Endothelial cell of umbilical vein (primary cell): ENCODE measurements around the gene ARL11. TPM values are rescaled to one million over a fixed set of nuclear protein-coding genes. Genes with fewer than 3 reads are reported as not detected.

Experiments used
- BruUV-seq: library from RNA; stranded (reverse); fragments of 400-500 nt; replicated peaks from 2 replicates; lab custom pipeline; 2021; lab: Mats Ljungman, UMichigan
- CTCF ChIA-PET: fragments of 300-600, 350-600 bp; sonication (Branson Sonifier 250); formaldehyde crosslinking; loops from one replicate; lab custom pipeline; 2021; ENCODE audit warnings: antibody characterized with exemption, inconsistent platforms; lab: Charles Lee
- POLR2A ChIA-PET: fragments of 300-600, 350-600 bp; sonication (Branson Sonifier 250); formaldehyde crosslinking; loops from one replicate; lab custom pipeline; 2021; ENCODE audit warnings: antibody characterized with exemption, inconsistent platforms; lab: Charles Lee
- DNase-seq: peaks from one replicate; pipeline ENCODE4 v3.0.0-alpha.2; 2011; ENCODE audit warnings: low read depth, low spot score
- FAIRE-seq: peaks from 2 replicates; lab custom pipeline; 2011; peaks lifted over from hg19 to GRCh38; lab: Jason Lieb, UNC
- H2AFZ ChIP-seq: 2 replicates; pipeline ENCODE4 v1.6.0; 2012; ENCODE audit warnings: low read depth, low read length, control low read depth, inconsistent platforms
- H3K27ac ChIP-seq: 2 replicates; pipeline ENCODE4 v1.5.1; 2011; ENCODE audit warnings: low read depth, mild to moderate bottlenecking, control low read depth, low read length, moderate library complexity; ENCODE audit not compliant: insufficient read depth
- H3K27me3 ChIP-seq, 2 experiments: 2 replicates each; pipeline versions ENCODE4 v1.6.0 to v1.6.1; 2011; ENCODE audit warnings: low read length in 2 of 2, mixed read lengths in 1 of 2; ENCODE audit not compliant: control insufficient read depth in 2 of 2, insufficient read depth in 2 of 2
- H3K36me3 ChIP-seq, 2 experiments: 2 replicates in 1 of 2; 3 replicates in 1 of 2; pipeline ENCODE4 v1.5.1; 2011; ENCODE audit warnings: low read length in 2 of 2, mild to moderate bottlenecking in 1 of 2, moderate library complexity in 1 of 2; ENCODE audit not compliant: control insufficient read depth in 2 of 2, insufficient read depth in 2 of 2; ENCODE audit errors: extremely low read depth in 1 of 2
- H3K4me1 ChIP-seq: 3 replicates; pipeline ENCODE4 v1.5.1; 2011; ENCODE audit warnings: mild to moderate bottlenecking, low read length; ENCODE audit not compliant: control insufficient read depth, insufficient read depth; ENCODE audit errors: extremely low read depth
- H3K4me2 ChIP-seq: 2 replicates; pipeline ENCODE4 v1.6.1; 2011; ENCODE audit warnings: low read length, control low read depth, mixed read lengths; ENCODE audit not compliant: insufficient read depth
- H3K4me3 ChIP-seq, 3 experiments: fragments of 200-600 bp in 1 of 3; sonication (generic), shearing (Covaris generic) in 1 of 3; replicated peaks in 1 of 3; 2 replicates each; pipeline ENCODE4 v1.5.1; 2011 to 2016; ENCODE audit warnings: control low read depth in 3 of 3, low read length in 3 of 3, mild to moderate bottlenecking in 2 of 3, inconsistent platforms in 1 of 3, low read depth in 1 of 3, moderate library complexity in 1 of 3; ENCODE audit not compliant: insufficient read depth in 1 of 3
- H3K79me2 ChIP-seq: 2 replicates; pipeline ENCODE4 v1.6.0; 2012; ENCODE audit warnings: low read length, inconsistent platforms; ENCODE audit not compliant: control insufficient read depth, insufficient read depth
- H3K9ac ChIP-seq: replicated peaks from 2 replicates; pipeline ENCODE3; 2011; ENCODE audit warnings: low read length, control low read depth; ENCODE audit not compliant: insufficient read depth; ENCODE audit errors: extremely low read depth
- H3K9me1 ChIP-seq: replicated peaks from 3 replicates; pipeline ENCODE4 v1.6.0; 2011; ENCODE audit warnings: mild to moderate bottlenecking, low read length; ENCODE audit not compliant: control insufficient read depth, insufficient read depth; ENCODE audit errors: extremely low read depth
- H3K9me3 ChIP-seq: replicated peaks from 2 replicates; pipeline ENCODE4 v1.5.1; 2012; ENCODE audit warnings: low read length, inconsistent platforms; ENCODE audit not compliant: control insufficient read depth, insufficient read depth
- H4K20me1 ChIP-seq: replicated peaks from 2 replicates; pipeline ENCODE3; 2011; ENCODE audit warnings: mild to moderate bottlenecking, low read length; ENCODE audit not compliant: control insufficient read depth, insufficient read depth; ENCODE audit errors: extremely low read depth
- CTCF ChIP-seq, 2 donors: IDR thresholded peaks; 1 replicate in 1 of 2; 2 replicates in 1 of 2; pipeline ENCODE4 v1.5.1; 2011; ENCODE audit warnings: low read length in 2 of 2, mild to moderate bottlenecking in 2 of 2, moderate library complexity in 2 of 2, control low read depth in 1 of 2, inconsistent platforms in 1 of 2, low read depth in 1 of 2; ENCODE audit not compliant: insufficient read depth in 1 of 2; ENCODE audit errors: extremely low read depth in 1 of 2
- EZH2 ChIP-seq: IDR thresholded peaks from 2 replicates; pipeline ENCODE4 v1.6.1; 2012; ENCODE audit warnings: borderline replicate concordance, low read depth, mild to moderate bottlenecking, moderate library complexity, low read length, inconsistent platforms; ENCODE audit not compliant: severe bottlenecking
- FOS ChIP-seq: IDR thresholded peaks from 2 replicates; pipeline ENCODE4 v1.6.1; 2011; ENCODE audit warnings: mild to moderate bottlenecking, low read length, moderate library complexity, borderline replicate concordance; ENCODE audit not compliant: insufficient read depth
- GATA2 ChIP-seq: IDR thresholded peaks from 2 replicates; pipeline ENCODE4 v1.7.0; 2011; ENCODE audit warnings: low read depth, mild to moderate bottlenecking, moderate library complexity, mixed read lengths, low read length; ENCODE audit not compliant: insufficient read length, insufficient read depth
- JUN ChIP-seq: IDR thresholded peaks from 2 replicates; pipeline ENCODE4 v1.6.1; 2011; ENCODE audit warnings: borderline replicate concordance, low read depth; ENCODE audit not compliant: insufficient read length, insufficient read depth
- MAX ChIP-seq: IDR thresholded peaks from 2 replicates; pipeline ENCODE4 v1.6.1; 2011; ENCODE audit not compliant: insufficient read depth, insufficient read length
- MYC ChIP-seq: IDR thresholded peaks from one replicate; pipeline ENCODE4 v1.6.1; 2011; ENCODE audit warnings: mild to moderate bottlenecking, low read depth, low read length
- POLR2A ChIP-seq: IDR thresholded peaks from 2 replicates; pipeline ENCODE4 v1.6.1; 2012; ENCODE audit warnings: low read depth, mild to moderate bottlenecking, control low read depth, low read length
- POLR2AphosphoS5 ChIP-seq: IDR thresholded peaks from 2 replicates; pipeline ENCODE4 v1.6.1; 2012; ENCODE audit warnings: low read depth, mild to moderate bottlenecking, control low read depth, low read length, moderate library complexity; ENCODE audit not compliant: insufficient read depth
- dilution Hi-C: fragments of 300-500 bp; cut with MboI; formaldehyde crosslinking; loops from one replicate; pipeline ENCODE4 v1.15.0; 2019; ENCODE audit warnings: low sequenced_read_pairs; ENCODE audit not compliant: extremely low pct_ligation_motif_present
- intact Hi-C: fragments of 100-400 bp; cut with micrococcal nuclease; formaldehyde crosslinking; loops from one replicate; pipeline ENCODE4 v1.10.0; 2022
- polyA plus RNA-seq, 4 experiments: library from polyadenylated mRNA; depleted of rRNA in 3 of 4; stranded (reverse) in 3 of 4; unstranded in 1 of 4; fragments of >200 nt; gene quantifications; 2 replicates each; pipeline versions ENCODE4 v1.2.1 to v1.2.3, GENCODE V29; 2011 to 2012; ENCODE audit warnings: missing spikeins in 1 of 4
- total RNA-seq: library from RNA; stranded (reverse); gene quantifications from 2 replicates; pipeline ENCODE4 v1.2.3, GENCODE V29; 2021

The ARL11 gene
- total and polyA plus RNA-seq, 2 donors (not counting 3 experiments of a cell fraction or from before 2014, with no cell fraction given): 0.06 to 0.20 TPM

DNA sequence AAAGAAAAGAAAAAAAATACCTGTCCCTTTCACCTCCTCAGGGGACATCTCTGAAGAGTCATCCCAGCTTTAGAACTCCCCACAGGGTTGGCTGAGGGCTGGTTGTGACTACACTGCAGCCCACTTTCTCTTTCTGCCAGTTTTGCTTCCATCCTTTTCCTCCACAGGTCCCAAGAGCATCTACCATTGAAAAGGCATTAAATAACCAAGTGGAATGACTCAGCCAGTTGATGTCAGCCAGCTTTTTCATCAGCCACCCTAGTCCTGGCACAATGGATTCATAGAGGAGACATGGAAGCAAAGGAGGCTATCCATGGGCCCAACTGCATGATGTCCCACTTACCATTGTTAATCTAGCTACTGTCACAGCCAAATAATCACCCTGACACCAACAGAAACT, 33.7 kb upstream of the ARL11 start:
- H3K36me3 ChIP-seq: no peaks in the 10 kb centered on the region
- no peak overlapping the region for H3K4me3 ChIP-seq
- no peaks in the 10 kb centered on the region for H3K79me2 ChIP-seq
- H3K27me3 ChIP-seq: no peaks in the 10 kb centered on the region
- no peak overlapping the region for H2AFZ ChIP-seq
- POLR2A ChIA-PET: no interaction called here
- H3K4me1 ChIP-seq: no peaks in the 10 kb centered on the region
- dilution Hi-C loops (no loop called here), intact Hi-C loops (no loop called here)
- H3K9me3 ChIP-seq: no peaks in the 10 kb centered on the region
- H3K9me1 ChIP-seq: no peaks in the 10 kb centered on the region
- no peaks in the 10 kb centered on the region for H4K20me1 ChIP-seq
- FAIRE-seq (no peak), DNase-seq (no peak)
- CTCF ChIA-PET: interaction anchor here (1.5 kb wide), 1 partner anchor 13 kb away, joined by 3 read pairs; no protein-coding TSS in a partner anchor
- TF ChIP-seq GATA2 (no peak), POLR2A (no peak), FOS (no peak)
- no peak overlapping the region for H3K4me2 ChIP-seq
- BruUV-seq: no TSS peak
- no peak overlapping the region for H3K27ac ChIP-seq
- H3K9ac ChIP-seq: no peak overlapping the region

DNA sequence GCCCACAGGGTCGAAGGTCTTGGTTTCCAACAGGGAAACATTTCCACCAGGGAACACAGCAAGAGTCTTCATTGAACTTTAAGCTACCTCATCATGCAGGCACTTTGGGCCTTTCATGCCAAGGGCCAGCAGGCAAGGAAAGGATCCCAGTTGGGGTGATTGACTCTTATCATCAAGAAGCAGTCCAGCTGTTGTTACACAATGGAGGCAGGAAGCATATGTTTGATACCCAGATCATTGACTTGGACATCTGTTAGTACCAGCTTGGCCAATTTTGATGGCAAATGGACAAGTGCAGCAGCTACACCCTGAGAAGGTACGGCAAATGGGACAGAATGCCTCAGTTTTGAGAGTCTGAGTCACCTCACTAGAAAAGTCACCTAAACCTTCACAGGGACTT, 32.1 kb upstream of the ARL11 start:
- DNase-seq: no peak
- dilution Hi-C loops: no loop called here
- Histone ChIP-seq H3K4me1 (no peaks in the 10 kb centered on the region), H3K27me3 (no peaks in the 10 kb centered on the region), H3K9me1 (no peaks in the 10 kb centered on the region), H3K9ac (no peak overlapping the region), H3K4me2 (no peak overlapping the region), H3K4me3 (no peak overlapping the region), H3K9me3 (no peaks in the 10 kb centered on the region), H4K20me1 (no peaks in the 10 kb centered on the region), H2AFZ (no peak overlapping the region), H3K27ac (no peak overlapping the region), H3K79me2 (no peaks in the 10 kb centered on the region), H3K36me3 (no peaks in the 10 kb centered on the region)
- BruUV-seq: no TSS peak
- peak; percentile 18 for FAIRE-seq
- no peak for TF ChIP-seq POLR2A
- no peak for TF ChIP-seq GATA2
- no peak for TF ChIP-seq EZH2
- TF ChIP-seq CTCF (IDR thresholded peaks at IDR 0.05; ENCODE audit: extremely low read depth in 1 of 2, insufficient read depth in 1 of 2, low read depth in 1 of 2, low read length in 2 of 2): no peak
- no peak for TF ChIP-seq MAX
- no peak for TF ChIP-seq JUN
- TF ChIP-seq FOS: no peak
- no peak for TF ChIP-seq POLR2AphosphoS5
- TF ChIP-seq MYC: no peak
- CTCF ChIA-PET: interaction anchor here (1.8 kb wide), 1 partner anchor 11 kb away, joined by 9 read pairs; no protein-coding TSS in a partner anchor
- POLR2A ChIA-PET: no interaction called here
- intact Hi-C loops: no loop called here
